HCEC 1CT (cell line): ENCODE data around the gene HCN3.
A peak's percentile ranks its signal among the peaks of the same experiment; 100 is the strongest.
"Not testable (repeated sequence)": the region's sequence is repeated elsewhere in the genome, so short reads cannot be mapped to it uniquely, and the experiment has no call there.

Experiments
- DNase-seq: peaks from one replicate; pipeline ENCODE4 v3.0.0-alpha.2; 2017

HCN3 gene

DNA sequence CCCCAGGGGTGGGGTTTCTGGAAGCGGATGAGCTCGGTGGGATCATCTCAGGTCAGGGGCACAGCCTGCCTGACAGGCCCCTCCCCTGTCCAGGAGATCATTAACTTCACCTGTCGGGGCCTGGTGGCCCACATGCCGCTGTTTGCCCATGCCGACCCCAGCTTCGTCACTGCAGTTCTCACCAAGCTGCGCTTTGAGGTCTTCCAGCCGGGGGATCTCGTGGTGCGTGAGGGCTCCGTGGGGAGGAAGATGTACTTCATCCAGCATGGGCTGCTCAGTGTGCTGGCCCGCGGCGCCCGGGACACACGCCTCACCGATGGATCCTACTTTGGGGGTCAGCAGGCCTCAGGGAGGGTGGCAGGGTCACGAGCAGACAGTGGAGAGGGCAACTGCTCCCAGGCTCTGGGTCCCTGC lies 8.4 kb downstream of the HCN3 start:
- no peak for DNase-seq

DNA sequence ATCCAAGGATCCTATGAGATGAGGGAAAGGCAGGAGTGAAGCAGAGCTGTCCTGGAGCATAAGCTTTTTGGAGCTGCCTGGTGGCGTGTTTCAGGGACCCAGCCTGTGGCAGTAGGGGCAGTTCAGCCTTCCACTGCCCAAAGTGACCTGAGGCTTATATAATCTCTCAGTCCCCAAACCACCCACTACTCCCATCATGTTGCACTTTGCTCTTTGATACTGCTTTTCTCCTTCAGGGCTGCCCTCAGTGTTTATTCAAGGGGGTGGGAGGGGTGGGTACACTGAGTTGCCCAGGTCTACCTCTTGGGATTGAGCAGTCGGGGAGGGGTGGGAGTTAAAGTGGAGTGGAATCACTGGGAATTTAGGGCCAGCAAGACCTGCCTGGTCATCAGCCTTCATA lies 9.3 kb downstream of the HCN3 start:
- no peak for DNase-seq

DNA sequence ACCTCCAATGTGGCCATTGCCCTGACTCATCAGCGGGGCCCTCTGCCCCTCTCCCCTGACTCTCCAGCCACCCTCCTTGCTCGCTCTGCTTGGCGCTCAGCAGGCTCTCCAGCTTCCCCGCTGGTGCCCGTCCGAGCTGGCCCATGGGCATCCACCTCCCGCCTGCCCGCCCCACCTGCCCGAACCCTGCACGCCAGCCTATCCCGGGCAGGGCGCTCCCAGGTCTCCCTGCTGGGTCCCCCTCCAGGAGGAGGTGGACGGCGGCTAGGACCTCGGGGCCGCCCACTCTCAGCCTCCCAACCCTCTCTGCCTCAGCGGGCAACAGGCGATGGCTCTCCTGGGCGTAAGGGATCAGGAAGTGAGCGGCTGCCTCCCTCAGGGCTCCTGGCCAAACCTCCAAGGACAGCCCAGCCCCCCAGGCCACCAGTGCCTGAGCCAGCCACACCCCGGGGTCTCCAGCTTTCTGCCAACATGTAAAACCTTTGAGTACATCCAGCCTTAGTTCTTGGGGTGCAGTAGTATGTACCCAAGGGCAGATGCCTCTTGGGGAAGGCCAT lies 10.8 kb downstream of the HCN3 start:
- DNase-seq, result no peak

DNA sequence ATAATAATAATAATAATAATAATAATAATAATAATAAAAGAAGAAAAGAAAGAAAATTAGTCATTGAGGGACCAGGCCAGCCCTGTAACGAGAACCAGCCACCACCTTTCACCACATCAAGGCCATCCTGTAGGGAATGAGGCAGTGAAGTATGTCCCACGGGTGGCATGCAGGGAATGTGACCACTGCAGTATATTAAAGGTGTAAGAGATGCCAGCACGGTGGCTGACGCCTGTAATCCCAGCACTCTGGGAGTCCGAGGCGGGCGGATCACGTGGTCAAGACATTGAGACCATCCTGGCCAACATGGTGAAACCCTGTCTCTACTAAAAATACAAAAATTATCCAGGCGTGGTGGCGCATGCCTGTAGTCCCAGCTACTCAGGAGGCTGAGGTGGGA lies 13.7 kb downstream of the HCN3 start:
- DNase-seq, result not testable (repeated sequence)

DNA sequence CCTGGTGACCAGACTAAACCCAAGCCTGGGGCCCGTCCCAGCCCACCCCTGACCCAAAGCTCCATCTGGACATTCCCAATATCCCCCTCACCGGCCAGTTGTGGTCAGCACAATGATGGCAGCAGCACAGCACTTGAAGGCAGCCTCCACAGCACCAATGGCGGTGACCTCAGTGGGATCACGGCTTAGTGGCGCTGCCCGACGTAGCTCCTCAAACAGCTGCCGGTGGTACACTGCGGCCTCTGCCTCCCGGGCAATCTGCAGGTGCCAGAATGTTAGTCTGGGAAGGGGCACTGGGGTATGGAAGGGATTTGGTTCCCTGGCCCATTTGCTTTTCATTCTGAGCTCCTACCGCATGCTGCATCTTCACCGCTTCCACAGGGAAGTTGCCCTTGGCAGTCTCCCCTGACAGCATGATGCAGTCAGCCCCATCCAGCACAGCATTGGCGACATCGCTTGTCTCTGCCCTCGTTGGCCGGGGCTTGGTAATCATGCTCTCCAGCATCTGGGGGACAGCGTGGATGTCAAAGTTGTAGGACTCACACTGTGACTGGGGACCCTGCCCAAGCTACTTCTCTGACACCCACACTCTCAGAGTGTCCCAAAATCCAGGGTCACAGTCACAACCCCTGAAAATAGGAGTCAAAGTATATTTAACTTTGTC lies 16.0 kb downstream of the HCN3 start:
- no peak for DNase-seq

DNA sequence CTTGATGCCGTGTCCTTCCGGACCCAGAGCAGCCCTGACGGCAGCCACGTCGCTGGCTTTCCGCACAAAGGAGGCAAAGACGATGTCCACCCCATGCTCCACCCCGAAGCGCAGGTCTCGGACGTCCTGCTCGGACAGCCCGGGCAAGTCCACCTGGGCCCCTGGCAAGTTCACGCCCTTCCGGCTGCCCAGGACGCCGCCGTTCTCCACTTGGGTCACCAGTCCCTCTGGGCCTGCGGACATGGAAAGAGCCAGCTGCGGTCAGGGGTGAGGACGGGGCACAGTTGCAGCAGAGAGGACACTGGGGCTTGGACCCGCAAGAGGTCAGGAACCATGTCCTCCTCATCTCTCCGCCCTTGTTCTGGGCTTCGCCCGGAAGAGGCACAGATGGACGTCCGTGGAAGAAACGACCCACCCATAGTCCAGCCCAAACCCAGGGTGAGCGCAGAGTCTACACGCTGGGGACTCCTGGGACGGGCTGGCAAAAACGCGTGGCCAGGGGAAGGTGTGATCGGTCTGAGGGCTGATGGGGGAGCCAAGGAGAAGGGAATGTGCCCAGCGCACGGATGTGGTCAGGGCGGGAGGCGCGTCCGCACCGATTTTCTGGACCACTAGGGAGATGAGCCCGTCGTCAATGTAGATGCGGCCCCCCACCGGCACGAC lies 17.4 kb downstream of the HCN3 start:
- no peak for DNase-seq

DNA sequence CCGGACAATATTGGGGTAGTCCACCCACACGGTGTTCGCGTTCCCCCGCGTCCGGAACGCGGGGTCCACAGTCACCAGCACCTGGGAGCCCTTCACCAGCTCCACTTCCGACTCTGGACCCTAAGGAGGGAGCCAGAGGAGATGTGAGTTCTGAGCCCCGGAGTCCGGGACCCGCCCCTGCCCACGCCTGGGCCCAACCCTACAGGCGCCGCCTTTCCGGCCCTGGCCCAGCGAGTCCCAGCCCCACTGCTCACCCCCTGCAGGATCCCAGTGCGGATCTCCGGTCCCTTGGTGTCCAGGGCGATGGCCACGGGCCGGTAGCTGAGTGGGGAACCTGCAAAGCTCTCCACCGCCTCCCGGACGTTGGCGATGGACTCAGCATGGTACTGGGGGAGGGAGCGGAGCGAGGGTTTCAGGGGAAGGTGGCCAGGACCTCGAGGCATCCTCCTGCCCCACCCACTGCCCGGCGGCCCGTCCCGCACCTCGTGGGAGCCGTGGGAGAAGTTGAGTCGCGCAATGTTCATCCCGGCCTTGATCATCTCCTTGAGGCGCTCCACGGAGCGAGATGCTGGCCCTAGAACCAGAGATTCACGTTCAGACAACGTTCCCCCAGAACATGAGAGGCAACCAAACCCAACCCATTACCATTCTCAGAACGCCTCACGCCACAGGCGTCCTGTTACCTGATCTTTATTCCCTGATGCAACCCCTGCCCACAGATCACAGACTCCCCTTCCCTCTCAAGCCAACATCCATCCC lies 18.1 kb downstream of the HCN3 start:
- no peak for DNase-seq

DNA sequence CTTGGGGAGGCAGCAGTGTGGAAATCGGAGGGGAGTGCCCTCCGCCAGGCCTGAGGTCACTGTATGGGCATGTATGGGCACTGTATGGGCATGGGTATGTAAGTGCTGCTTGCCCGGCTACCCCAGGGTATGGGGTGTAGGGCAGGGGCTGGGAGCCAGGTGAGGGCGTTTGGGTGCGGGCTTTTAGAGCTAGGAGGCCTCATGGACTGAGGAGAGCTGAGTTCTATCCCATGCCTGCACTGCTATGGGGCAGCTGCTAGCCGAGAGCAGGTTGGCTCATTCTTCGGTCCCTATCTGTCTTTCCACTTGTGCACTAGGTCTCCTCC lies 18.6 kb downstream of the HCN3 start:
- no peak for DNase-seq

DNA sequence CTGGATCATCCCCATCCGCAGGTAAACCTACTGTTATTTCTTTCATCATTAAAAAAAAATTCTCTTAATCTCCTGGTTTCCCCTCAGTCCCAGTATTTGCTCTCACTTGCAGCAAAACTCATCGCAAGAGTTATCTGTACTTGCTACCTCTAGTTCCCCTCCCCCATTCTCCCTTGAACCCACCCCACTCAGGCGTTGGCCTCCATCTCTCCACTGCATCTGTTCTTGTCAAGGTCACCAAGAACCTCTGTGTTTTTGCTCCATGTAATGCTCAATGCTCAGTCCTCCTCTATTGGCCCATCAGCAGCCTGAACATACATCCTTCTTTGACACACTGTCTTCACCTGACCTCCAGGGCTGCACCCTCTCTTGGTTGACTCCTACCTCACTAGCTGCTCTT lies 19.4 kb downstream of the HCN3 start:
- no peak for DNase-seq

DNA sequence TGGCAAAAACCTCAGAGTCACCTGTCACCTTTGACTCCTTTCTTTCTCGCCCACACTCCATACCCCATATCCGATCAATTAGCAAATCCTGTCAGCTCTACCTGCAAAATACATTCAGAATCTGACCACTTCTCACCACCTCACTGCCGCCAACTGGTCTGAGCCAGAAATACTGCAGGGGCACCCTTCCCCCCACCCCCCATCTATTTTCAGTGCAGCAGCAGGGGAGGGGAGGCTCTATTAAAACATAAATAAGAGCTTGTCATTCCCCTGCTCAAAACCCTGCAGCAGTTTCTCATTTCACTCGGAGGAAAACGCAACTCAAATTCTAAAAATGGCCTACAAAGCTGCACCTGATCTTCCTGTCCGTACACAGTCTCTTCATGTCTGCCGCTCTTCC lies 20.1 kb downstream of the HCN3 start:
- DNase-seq, result no peak

DNA sequence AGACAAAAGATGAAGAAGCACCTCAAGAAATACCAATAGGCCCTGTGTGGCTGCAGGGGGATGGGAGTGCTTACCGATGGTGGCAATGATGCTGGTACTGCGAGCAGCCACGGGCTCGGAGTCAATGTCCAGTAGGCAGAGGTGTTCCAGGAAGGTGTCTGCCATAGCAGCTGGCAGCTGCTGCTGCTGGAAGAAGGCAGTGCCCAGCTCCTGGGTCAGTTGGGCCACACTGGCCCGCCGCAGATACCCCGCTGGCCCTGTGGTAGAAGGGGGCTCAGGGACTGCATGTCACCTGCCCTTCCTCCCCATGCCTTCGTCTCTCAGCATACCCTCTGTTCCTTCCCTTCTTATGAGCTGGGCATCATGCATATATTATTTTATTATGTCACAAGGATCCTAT lies 22.8 kb downstream of the HCN3 start:
- DNase-seq, result no peak

DNA sequence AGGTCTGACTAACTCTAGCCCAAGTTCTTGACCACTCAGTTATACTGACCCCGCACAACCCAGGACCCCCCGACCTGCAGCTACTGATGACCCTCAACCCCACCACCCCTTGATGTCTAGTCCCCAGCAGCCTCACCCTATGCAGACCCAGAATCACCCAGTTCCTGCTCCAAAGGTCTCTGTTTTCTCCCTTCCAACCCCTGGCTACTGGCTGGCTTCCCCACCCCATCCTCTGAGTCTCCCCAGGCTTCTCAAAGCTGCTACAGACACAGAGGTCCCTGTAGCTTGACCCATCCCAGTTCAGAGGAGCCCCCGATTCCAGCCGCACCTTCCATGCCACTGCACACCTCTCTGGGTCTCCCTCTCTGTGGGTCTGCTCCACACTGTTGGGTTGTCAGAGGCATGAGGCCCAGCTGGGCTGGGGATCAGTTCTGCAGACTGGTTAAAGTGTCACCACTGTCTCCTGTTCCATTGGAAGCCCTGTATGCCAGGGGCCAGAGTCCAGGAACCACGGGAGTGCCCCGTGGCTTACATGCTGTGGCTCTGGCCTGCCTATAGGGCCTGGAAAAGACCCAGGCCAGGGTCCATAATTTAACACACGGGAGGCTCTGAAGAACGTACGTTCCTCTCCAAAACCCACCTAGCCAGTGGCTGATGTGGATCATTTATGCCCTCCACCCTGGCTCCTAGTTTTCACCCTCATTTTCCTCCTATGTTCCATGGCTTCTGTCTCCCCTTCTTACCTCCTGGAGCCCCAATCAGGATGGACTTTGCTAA lies 23.5 kb downstream of the HCN3 start:
- DNase-seq, result no peak

DNA sequence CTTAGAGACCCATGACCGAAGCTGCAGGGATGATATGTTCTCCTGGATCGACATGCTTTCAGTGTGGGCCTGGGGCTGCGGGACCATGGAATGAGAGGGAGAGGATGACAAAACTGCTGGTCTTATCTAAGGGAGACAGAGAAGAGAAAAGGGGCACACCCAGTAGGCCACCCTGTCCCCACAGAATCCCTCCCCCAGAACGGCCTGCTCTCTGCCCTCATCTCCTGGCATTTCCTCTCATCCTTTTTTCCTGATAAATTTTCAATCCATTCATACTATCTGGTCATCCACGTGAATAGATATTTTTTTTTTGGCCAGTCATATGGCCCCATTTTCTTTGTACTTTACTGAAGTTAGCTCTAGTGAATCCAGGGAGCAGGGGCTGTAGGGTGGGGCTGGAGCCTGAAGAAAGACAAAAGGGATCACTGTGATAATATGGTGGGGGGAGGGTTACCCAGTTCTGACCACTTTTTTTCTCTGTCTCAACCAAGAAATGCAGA lies 24.1 kb downstream of the HCN3 start, which contains the start of gene PKLR:
Gene PKLR (minus strand): TSS at position 97 of the 500 bp plus-strand sequence. CDS start 43 bp downstream, at position 54.
- DNase-seq, result no peak

DNA sequence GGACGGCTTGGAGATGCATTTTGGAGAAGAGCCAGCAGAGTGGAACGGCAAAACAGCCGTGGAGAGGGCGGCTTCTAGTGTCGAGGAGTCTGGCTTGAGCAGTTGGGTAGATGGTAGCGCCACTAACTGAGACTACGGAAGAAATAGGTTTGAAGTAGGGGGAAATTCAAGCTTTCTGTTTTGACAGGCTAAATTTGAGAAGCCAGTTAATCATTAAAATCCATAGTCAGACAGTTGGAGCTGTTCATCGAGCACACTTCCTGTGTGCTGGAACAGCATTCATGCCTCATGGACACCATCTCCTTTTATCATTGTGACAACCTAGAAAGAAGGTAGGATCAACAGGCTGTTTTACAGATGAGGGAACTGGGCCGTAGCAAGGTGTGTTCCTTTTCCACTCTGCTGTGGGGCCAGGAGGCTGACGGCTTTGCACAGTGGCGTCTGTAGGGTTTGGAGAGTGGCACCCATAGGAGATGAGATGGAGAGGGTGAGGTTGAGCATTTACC lies 27.3 kb downstream of the HCN3 start:
- no peak for DNase-seq

DNA sequence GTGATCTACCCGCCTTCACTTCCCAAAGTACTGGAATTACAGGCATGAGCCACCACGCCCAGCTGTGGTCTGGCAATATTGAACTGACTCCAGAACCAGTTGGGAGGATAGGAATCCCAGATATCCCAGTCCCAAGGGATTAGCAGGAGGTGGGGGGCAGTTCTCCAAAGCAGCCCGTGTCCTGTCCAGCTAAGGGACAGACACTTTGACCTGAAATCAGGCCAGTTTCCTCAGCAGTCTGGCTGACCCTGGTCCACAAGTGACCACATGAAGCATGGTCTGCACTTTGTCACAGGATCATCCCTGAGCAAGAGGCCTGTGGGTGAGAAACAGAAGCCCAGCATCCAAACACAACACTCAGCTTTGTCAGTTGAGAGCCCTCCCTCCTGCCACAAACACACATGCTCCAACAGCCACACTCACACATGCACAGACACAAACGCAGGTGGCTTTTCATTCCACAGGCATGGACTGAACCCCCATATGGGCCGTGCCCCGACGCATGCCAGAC lies 28.7 kb downstream of the HCN3 start:
- DNase-seq, result no peak

DNA sequence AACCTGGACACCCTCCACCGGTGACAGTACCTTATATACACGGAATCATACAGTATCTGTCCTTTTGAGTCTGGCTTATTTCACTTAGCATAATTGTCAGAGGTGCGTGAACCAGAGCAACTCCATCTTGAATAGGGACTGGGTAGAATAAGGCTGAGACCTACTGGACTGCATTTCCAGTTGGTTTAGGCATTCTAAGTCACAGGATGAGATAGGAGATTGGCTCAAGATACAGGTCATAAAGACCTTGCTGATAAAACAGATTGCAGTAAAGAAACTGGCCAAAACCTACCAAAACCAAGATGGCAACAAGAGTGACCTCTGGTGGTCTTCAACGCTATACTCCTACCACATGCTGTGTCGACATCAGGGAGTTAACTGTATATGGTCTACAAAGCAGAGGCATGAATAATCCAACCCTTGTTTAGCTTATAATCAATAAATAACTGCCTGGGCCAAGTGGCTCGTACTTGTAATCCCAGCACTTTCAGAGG lies 30.0 kb downstream of the HCN3 start:
- peak; percentile 58 for DNase-seq

DNA sequence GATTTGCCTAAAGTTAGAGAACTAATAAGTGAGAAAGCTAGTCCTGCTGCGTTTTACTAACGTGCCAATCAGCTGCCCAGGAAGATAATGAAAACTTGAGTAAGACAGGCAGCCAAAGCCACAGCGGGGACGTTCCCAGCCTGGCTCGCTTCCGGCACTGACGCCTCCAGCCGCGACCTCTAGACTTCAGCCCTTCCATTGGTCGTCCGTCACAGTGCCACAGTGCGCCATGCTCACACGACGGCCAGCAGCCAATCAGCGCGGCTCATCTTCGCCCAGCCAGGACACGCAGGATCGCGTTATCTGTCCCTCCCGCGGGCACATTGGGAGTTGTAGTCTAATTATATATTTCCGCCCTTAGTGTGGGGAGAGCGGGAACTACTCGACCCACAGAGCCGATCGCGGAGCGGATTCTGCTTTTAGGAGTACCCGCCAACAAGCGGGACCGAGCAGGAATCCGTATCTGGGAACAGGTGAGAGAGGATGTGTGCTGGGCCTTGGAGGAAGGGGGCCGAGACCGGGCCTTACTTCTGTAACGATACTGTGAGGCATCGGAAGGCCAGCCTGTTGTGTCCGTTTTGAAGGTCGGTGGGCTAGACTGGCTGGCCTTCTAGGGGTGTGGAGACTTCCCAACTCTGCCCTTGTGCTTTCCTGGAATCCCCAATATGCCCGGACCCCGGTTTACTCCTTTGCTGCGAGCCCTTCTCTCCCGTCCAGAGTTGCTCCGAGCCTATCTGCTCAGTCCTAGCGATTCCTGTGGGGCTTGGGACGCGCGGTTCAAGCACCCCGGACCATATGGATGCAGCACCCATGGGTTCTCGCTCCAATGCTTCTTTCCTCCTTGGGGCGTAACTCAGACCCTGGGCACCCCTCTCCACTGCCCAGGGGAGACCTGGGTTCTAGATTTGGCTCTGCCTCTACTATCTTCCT lies 31.5 kb downstream of the HCN3 start, which contains the start of gene FDPS:
Gene FDPS (plus strand): TSS at position 374 of the 930 bp plus-strand sequence. CDS start 924 bp downstream, outside the sequence.
- peak; percentile 100 for DNase-seq

DNA sequence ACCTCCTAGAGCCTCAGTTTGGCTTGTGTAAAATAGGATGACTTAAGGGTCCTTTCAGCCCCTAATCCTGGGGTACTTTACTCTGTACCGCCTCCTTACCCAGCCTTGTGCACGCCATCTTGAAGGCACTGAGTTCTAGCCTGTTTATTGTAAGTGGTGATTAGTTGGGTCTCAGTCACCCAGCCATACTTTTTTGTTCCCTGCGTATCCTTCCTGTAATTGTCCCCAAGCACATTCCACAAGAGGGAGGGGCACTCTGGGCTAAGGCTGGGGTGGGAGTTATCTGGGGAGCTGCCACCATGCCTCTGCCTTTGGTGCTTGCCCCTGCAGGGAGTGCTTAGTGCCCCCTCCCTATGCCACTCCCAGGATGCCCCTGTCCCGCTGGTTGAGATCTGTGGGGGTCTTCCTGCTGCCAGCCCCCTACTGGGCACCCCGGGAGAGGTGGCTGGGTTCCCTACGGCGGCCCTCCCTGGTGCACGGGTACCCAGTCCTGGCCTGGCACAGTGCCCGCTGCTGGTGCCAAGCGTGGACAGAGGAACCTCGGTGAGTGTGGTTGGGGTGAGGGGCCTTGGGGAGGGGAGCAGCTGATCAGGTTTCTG lies 32.3 kb downstream of the HCN3 start:
- DNase-seq, result peak; percentile 23

DNA sequence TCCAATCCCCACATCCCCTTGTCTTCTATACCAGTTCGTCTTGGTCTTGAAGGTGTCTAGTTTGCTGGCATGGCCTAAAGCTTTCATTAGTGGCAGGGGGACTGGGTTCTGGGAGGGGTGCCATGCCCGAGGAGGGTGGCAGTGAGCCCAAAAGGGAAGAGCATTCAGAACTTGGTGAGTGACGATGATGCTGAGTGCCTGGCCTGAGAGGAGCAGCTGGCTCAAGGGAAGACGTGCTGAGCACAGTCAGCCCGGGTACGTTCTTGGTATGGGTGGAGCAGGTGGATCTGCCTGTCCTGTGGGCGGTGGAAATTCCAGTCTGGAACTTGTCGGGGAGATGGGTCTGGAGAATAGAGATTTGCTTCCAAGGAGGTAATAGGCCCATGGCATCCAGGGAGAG lies 36.0 kb downstream of the HCN3 start:
- DNase-seq, result no peak

DNA sequence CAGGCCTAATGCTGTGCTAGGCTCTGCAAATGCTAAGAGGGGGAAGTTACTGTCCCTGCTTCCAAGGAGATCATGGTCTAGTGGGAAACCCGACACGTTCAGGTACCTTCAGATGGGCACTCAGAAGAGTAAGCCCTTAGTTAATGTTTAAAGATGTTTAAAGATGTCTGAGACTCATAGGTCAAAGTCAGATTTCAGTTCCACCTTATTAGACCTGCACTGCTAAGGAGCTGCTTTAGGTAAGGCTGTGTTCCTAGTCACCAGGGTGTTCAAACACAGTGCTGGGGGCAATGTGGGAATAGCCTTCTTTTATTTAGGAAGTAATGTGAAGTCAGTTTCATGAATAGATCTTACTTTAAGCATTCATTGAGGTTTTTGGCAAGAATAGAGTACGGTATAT lies 39.7 kb downstream of the HCN3 start:
- DNase-seq, result no peak
